Activated CD8-positive, alpha-beta memory T cell treated with anti-CD3 and anti-CD28 coated beads for 48 hours (primary cell): ENCODE data around the gene UPK3A.
"Not testable (repeated sequence)": the region's sequence is repeated elsewhere in the genome, so short reads cannot be mapped to it uniquely, and the experiment has no call there.

Experiments
- DNase-seq, 3 experiments: peaks; one replicate each; pipeline ENCODE4 v3.0.0-alpha.2; 2020; ENCODE audit warnings: low read depth in 2 of 3, low spot score in 2 of 3

Gene UPK3A

DNA sequence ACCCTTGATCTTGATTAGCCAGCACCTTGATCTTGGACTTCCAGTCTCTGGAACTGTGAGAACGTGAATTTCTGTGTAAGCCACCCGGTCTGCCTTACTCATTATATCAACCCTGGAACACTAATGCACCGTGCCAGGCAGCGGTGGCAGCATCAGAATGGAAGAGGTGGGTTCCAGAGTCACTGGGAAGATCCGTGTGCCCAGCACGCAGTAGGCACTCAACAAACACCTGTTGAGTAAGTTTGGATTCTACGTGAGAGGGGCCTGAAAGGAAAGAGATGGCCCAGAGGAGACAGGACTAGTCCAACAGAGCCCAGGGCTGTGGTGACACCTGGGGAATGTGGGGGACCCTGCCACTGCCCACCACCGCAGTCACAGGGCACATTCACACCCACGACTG, 6.6 kb upstream of the UPK3A start:
- no peak for DNase-seq

GRCh38 chr22:45280587-45280980, 4.2 kb upstream of the UPK3A start:
- no peak for DNase-seq

DNA sequence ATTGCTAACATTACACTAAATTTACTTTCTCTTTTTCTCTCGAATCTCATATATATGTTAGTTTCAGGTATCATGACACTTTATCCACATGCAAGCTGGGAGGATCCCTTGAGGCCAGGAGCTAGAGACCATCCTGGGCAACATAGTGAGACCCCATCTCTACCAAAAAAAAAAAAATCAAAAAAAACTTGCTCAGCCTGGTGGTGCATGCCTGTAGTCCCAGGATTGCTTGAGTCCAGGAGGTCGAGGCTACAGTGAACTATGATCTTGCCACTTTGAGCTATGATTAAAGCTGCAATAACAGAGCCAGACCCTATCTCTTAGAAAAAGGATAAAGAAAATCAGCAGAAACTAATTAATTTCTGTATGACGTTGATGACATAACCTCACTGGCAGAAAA, 3.7 kb upstream of the UPK3A start:
- DNase-seq: no peak

GRCh38 chr22:45285263-45286058, 712 bp downstream of the UPK3A start:
- no peak for DNase-seq

DNA sequence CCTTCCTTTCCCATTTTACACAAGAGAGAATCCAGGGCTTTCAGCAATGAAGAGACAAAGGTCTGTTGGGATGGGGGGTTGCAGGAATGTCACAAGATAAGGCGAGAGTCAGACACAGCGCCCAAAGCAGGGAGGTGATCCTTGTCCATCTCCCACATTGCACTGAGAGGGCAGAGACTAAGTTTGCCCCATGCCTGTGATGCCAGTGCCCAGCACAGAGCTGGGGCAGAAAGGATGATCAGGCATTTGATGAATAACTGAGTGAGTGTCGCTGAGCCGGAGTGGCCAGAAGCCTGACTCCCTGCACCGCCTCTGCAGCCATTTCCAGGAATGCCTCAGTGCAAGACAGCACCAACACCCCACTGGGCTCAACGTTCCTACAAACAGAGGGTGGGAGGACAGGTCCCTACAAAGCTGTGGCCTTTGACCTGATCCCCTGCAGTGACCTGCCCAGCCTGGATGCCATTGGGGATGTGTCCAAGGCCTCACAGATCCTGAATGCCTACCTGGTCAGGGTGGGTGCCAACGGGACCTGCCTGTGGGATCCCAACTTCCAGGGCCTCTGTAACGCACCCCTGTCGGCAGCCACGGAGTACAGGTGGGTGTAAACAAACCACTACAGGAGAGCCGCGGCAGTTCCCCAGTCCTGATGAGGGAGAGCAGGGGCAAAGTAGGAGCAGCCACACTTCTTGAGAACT, 2.3 kb downstream of the UPK3A start:
- DNase-seq: no peak

GRCh38 chr22:45290410-45290936, 5.7 kb downstream of the UPK3A start:
- no peak for DNase-seq

- DNase-seq: no peak
Measured at GRCh38 chr22:45291061-45291930, 6.5 kb downstream of the UPK3A start.

DNA sequence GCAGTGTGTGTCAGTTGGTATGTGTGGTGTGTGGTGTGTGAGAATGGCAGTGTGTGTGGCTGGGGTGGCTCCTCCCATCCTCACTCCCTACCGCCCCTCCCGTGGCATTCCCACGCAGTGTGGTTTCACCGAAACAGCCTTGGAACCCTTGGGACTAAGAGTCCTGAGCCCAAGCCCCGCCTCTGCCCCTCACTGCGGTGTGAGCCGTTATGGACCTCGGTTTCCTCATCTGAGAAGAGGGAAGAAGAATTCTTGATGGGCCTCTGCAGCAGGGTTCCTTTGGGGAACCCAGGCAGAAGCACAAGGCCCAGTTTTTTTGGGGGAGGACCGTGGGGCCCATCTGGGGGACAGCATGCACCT, 7.2 kb downstream of the UPK3A start:
- no peak for DNase-seq

- no peak for DNase-seq
Measured at GRCh38 chr22:45292731-45293442, 8.1 kb downstream of the UPK3A start.

- DNase-seq: no peak
Measured at GRCh38 chr22:45294030-45294429, 9.3 kb downstream of the UPK3A start.

GRCh38 chr22:45295004-45295403, 10.3 kb downstream of the UPK3A start:
- not testable (repeated sequence) for DNase-seq

- DNase-seq: no peak
Measured at GRCh38 chr22:45295492-45295891, 10.7 kb downstream of the UPK3A start.

GRCh38 chr22:45296628-45297297, 12.0 kb downstream of the UPK3A start:
- no peak for DNase-seq

- DNase-seq: no peak
Measured at GRCh38 chr22:45298934-45299505, 14.3 kb downstream of the UPK3A start.

DNA sequence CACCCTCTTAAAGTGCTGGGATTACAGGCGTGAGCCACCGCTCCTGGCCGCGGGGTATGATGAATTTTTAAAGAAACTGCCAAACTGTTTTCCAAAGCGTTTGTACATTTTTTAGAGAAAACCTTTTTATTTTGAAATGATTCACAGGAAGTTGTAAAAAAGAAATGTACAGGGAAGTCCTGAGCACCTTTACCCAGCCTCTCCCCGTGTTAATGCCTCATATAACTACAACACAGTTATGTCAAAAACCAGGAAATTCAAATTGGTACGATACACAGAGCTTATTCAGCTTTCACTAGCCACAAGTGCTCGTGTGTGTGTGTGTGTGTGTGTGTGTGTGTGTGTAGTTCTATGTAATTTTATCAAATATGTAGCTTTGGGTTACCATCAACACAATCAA, 18.0 kb downstream of the UPK3A start:
- DNase-seq: no peak

GRCh38 chr22:45303181-45303580, 18.4 kb downstream of the UPK3A start:
- no peak for DNase-seq

DNA sequence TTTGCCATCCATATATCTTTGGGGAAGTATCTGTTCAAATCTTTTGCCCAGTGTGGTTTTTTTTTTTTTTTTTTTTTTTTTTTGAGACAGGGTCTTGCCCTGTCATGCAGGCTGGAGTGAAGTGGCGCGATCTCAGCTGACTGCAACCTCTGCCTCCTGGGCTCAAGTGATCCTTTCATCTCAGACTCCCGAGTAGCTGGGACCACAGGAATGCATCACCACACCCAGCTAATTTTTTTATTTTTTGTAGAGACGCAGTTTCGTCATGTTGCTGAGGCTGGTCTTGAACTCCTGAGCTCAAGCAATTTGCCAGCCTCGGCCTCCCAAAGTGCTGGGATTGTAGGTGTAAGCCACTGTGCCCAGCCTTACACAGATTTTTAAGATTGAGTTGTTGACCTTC, 20.2 kb downstream of the UPK3A start:
- no peak for DNase-seq

GRCh38 chr22:45305456-45306075, 20.8 kb downstream of the UPK3A start:
- no peak for DNase-seq

GRCh38 chr22:45306139-45306538, 21.4 kb downstream of the UPK3A start:
- no peak for DNase-seq
